ENCODE results near the gene AQP12A. TPM values are rescaled to one million over a fixed set of nuclear protein-coding genes. Genes with fewer than 3 reads are reported as not detected.

AQP12A gene
- total and polyA plus RNA-seq, 7 experiments from 2014 or later = not detected

Other genes starting within 250 kb of the AQP12A start
- gene ANKMY1, start 133.9 kb upstream of the AQP12A start, total RNA-seq = 10 to 100 TPM; 33.7 to 83.4 (median 49.2) TPM
- gene ANKMY1, start 133.9 kb upstream of the AQP12A start, polyA plus RNA-seq = 10 to 100 TPM in 1 of 2 donors, 1 to 10 TPM in 1; 7.7 to 17.5 TPM
- gene DUSP28, start 131.5 kb upstream of the AQP12A start, total RNA-seq = 10 to 100 TPM; 11.1 to 19.5 (median 14.7) TPM
- gene DUSP28, start 131.5 kb upstream of the AQP12A start, polyA plus RNA-seq = 10 to 100 TPM; 17.8 to 30.1 TPM
- 100 to 1,000 TPM in 4 of 5 experiments, 10 to 100 TPM in 1; 78.5 to 126 (median 112) TPM for gene RNPEPL1, start 123.4 kb upstream of the AQP12A start, total RNA-seq
- gene RNPEPL1, start 123.4 kb upstream of the AQP12A start, polyA plus RNA-seq = 10 to 100 TPM; 23.0 to 51.2 TPM
- gene CAPN10, start 105.1 kb upstream of the AQP12A start, total RNA-seq = 10 to 100 TPM; 54.1 to 74.8 (median 64.5) TPM
- gene CAPN10, start 105.1 kb upstream of the AQP12A start, polyA plus RNA-seq = 10 to 100 TPM in 1 of 2 donors, 1 to 10 TPM in 1; 8.4 to 14.1 TPM
- 10 to 100 TPM in 3 of 5 experiments, 1 to 10 TPM in 2; 7.1 to 19.0 (median 10.2) TPM for gene GPR35, start 66.4 kb upstream of the AQP12A start, total RNA-seq
- gene GPR35, start 66.4 kb upstream of the AQP12A start, polyA plus RNA-seq = 1 to 10 TPM in 1 of 2 donors, under 1 TPM in 1; 0.20 to 1.0 TPM
- not detected for gene AQP12B, start 9.0 kb upstream of the AQP12A start, total RNA-seq
- not detected for gene AQP12B, start 9.0 kb upstream of the AQP12A start, polyA plus RNA-seq
- gene KIF1A, start 128.4 kb downstream of the AQP12A start, total RNA-seq = under 1 TPM in 1 of 5 experiments, not detected in 4; 0.24 TPM
- not detected for gene KIF1A, start 128.4 kb downstream of the AQP12A start, polyA plus RNA-seq
- not detected for gene AGXT, start 177.0 kb downstream of the AQP12A start, total RNA-seq
- not detected for gene AGXT, start 177.0 kb downstream of the AQP12A start, polyA plus RNA-seq
- gene MAB21L4, start 204.3 kb downstream of the AQP12A start, total RNA-seq = not detected
- gene MAB21L4, start 204.3 kb downstream of the AQP12A start, polyA plus RNA-seq = not detected
- gene CROCC2, start 214.5 kb downstream of the AQP12A start, total RNA-seq = under 1 TPM in 1 of 5 experiments, not detected in 4; 0.22 TPM
- not detected for gene CROCC2, start 214.5 kb downstream of the AQP12A start, polyA plus RNA-seq